HG03565 (cell line): ENCODE data around the gene SYNPO2.

Source experiments
- ATAC-seq: cut with Tn5 transposase; IDR thresholded peaks from one replicate; pipeline ENCODE4 v1.9.1; 2021; ENCODE audit warnings: mild to moderate bottlenecking, moderate library complexity; ENCODE audit not compliant: unreplicated experiment

Gene SYNPO2

GRCh38 chr4:118881512-118882146 is 7.0 kb upstream of the SYNPO2 start:
- ATAC-seq: no peak

- no peak for ATAC-seq
Observed at GRCh38 chr4:118883861-118884260, 4.8 kb upstream of the SYNPO2 start.

GRCh38 chr4:118884716-118885115 is 3.9 kb upstream of the SYNPO2 start:
- ATAC-seq: no peak

GRCh38 chr4:118889312-118889691 is 648 bp downstream of the SYNPO2 start:
- no peak for ATAC-seq

GRCh38 chr4:118894034-118894433 is 5.4 kb downstream of the SYNPO2 start:
- no peak for ATAC-seq

- no peak for ATAC-seq
Observed at GRCh38 chr4:118898221-118898620, 9.6 kb downstream of the SYNPO2 start.

GRCh38 chr4:118898684-118899138 is 10.1 kb downstream of the SYNPO2 start:
- ATAC-seq: no peak

- ATAC-seq: no peak
Observed at GRCh38 chr4:118904418-118904817, 15.8 kb downstream of the SYNPO2 start.

GRCh38 chr4:118904935-118905334 is 16.3 kb downstream of the SYNPO2 start:
- ATAC-seq: no peak

GRCh38 chr4:118905566-118905965 is 16.9 kb downstream of the SYNPO2 start:
- no peak for ATAC-seq

- no peak for ATAC-seq
Observed at GRCh38 chr4:118909173-118909956, 20.7 kb downstream of the SYNPO2 start.

GRCh38 chr4:118910221-118910620 is 21.6 kb downstream of the SYNPO2 start:
- no peak for ATAC-seq

- ATAC-seq: no peak
Observed at GRCh38 chr4:118911238-118911703, 22.6 kb downstream of the SYNPO2 start.

GRCh38 chr4:118915468-118915867 is 26.8 kb downstream of the SYNPO2 start:
- no peak for ATAC-seq

GRCh38 chr4:118916691-118917289 is 28.1 kb downstream of the SYNPO2 start:
- no peak for ATAC-seq

GRCh38 chr4:118917582-118917981 is 28.9 kb downstream of the SYNPO2 start:
- no peak for ATAC-seq

GRCh38 chr4:118918388-118918787 is 29.7 kb downstream of the SYNPO2 start:
- ATAC-seq: no peak

- no peak for ATAC-seq
Observed at GRCh38 chr4:118920247-118920646, 31.6 kb downstream of the SYNPO2 start.

GRCh38 chr4:118921786-118922185 is 33.1 kb downstream of the SYNPO2 start:
- ATAC-seq: no peak

GRCh38 chr4:118923891-118924290 is 35.2 kb downstream of the SYNPO2 start:
- ATAC-seq: no peak

- no peak for ATAC-seq
Observed at GRCh38 chr4:118927974-118928373, 39.3 kb downstream of the SYNPO2 start.

GRCh38 chr4:118930255-118930654 is 41.6 kb downstream of the SYNPO2 start:
- no peak for ATAC-seq
